GM18499 (cell line): ENCODE measurements around the gene TROAP.
"Not testable (repeated sequence)": the region's sequence is repeated elsewhere in the genome, so short reads cannot be mapped to it uniquely, and the experiment has no call there.

Source experiments
- ATAC-seq: cut with Tn5 transposase; IDR thresholded peaks from one replicate; pipeline ENCODE4 v1.9.1; 2021; ENCODE audit warnings: moderate number of reproducible peaks; ENCODE audit not compliant: insufficient read depth, unreplicated experiment

TROAP gene

GRCh38 chr12:49294086-49294803 lies 28.8 kb upstream of the TROAP start:
- ATAC-seq = no peak

DNA sequence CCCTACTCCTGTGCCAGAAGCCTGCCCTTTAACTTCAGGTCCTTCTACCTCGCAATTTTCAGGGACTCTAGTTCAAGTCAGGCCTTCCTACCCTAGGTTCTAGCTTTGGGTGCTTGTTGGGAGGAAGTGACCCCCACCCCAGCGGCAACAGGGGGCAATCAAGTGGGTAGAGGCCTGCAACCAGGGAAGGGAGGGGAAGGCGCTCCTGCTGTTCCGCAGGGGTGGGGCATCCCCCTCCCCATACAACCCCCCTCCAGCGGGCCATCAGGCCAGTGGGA lies 28.3 kb upstream of the TROAP start:
- ATAC-seq = no peak

- no peak for ATAC-seq
Observed at GRCh38 chr12:49295082-49295936, 27.7 kb upstream of the TROAP start, which contains the start of gene PRPH. Gene PRPH, plus strand, starts transcription at chr12:49295147. Its CDS starts 54 bp downstream, at chr12:49295201.

- ATAC-seq = no peak
Observed at GRCh38 chr12:49296034-49296835, 26.8 kb upstream of the TROAP start.

DNA sequence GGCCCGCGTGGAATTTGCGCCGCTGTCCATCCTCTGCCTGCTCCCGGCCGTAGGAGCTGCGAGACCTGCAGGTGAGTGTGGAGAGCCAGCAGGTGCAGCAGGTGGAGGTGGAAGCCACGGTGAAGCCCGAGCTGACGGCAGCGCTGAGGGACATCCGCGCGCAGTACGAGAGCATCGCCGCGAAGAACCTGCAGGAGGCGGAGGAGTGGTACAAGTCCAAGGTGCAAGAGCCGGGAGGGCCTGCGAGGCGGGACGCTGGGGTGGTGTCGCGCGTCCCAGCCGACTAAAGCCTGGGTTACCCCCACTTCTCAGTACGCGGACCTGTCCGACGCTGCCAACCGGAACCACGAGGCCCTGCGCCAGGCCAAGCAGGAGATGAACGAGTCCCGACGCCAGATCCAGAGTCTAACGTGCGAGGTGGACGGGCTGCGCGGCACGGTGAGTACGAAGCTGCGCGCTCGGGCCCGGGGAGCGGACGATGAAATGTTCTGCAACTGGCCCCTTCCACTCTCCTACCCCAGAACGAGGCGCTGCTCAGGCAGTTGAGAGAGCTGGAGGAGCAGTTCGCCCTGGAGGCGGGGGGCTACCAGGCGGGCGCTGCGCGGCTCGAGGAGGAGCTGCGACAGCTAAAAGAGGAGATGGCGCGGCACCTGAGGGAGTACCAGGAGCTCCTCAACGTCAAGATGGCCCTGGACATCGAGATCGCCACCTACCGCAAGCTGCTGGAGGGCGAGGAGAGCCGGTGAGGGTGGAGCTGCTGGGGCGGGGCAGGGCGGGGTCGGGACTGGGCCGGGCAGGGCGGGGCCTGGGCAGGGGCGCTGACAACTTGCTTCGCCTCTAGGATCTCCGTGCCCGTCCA lies 26.0 kb upstream of the TROAP start:
- no peak for ATAC-seq

DNA sequence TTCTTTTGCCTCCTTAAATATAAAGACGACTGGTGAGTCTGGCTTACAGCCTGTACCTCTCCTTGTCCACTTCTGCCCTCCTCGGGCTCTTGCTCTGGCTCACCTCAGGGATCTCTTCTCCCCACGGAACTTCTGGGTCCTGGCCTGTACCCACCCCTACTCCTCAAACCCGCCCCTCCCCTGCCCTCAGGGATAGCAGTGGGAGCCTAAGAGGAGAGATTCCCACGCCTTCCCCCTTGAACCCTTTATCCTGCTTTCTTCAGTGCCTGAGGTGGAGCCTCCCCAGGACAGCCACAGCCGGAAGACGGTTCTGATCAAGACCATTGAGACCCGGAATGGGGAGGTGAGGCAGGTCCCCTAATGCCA lies 25.4 kb upstream of the TROAP start:
- ATAC-seq = no peak

- ATAC-seq = no peak
Observed at GRCh38 chr12:49298160-49298559, 24.9 kb upstream of the TROAP start.

GRCh38 chr12:49301760-49302159 lies 21.3 kb upstream of the TROAP start:
- ATAC-seq = no peak

- no peak for ATAC-seq
Observed at GRCh38 chr12:49304161-49304560, 18.9 kb upstream of the TROAP start.

GRCh38 chr12:49305762-49306510 lies 17.1 kb upstream of the TROAP start:
- ATAC-seq = no peak

DNA sequence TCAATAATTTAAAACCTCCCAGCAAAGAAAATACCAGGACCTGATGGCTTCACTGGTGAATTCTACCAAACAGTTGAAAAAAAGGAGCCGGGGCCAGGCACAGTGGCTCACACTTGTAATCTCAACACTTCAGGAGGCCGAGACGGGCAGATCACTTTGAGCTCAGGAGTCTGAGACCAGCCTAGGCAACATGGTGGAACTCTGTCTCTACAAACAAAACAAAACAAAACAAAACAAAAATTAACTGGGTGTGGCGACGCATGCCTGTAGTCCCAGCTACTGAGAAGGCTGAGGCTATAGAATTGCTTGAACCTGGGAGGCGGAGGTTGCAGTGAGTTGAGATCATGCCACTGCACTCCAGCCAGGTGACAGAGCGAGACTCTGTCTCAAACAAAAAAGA lies 13.7 kb upstream of the TROAP start:
- no peak for ATAC-seq

- not testable (repeated sequence) for ATAC-seq
Observed at GRCh38 chr12:49310451-49311000, 12.5 kb upstream of the TROAP start.

- no peak for ATAC-seq
Observed at GRCh38 chr12:49314811-49315210, 8.2 kb upstream of the TROAP start.

GRCh38 chr12:49317118-49317517 lies 5.9 kb upstream of the TROAP start:
- not testable (repeated sequence) for ATAC-seq

DNA sequence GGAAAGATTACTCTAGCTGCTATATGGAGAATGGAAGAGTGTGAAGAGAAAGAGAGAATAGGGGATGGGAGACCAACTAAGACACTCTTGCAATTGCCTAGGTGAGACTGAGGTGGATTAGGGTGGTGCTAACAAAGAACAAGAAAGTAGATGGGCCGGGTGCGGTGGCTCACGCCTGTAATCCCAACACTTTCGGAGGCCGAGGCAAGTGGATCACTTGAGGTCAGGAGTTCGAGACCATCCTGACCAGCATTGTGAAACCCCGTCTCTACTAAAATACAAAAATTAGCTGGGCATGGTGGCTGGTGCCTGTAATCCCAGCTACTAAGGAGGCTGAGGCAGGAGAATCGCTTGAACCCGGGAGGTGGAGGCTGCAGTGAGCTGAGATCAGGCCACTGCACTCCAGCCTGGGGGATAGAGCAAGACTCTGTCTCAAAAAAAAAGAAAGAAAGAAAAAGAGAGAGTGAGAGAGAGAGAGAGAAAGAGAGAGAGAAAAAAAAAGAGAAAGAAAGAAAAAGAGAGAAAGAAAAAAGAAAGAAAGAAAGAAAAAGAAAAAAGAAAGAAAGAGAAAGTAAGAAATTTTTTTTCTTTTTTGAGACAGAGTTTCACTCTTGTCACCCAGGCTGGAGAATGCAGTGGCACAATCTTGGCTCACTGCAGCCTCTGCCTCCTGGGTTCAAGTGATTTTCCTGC lies 2.5 kb upstream of the TROAP start:
- ATAC-seq = not testable (repeated sequence)

DNA sequence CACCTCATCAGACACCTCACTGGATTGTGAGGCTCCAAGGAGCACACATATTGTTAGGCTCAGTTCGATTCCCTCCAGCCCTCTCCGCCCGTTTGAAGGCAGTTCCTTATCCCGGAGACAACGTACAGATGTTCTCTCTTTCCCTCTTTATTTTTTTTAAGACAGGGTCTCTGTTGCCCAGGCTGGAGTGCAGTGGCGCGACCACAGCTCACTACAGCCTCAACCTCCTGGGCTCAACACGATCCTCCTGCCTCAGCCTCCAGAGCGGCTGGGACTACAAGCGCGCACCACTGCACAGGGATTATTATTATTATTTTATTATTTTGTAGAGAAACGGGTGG lies 718 bp upstream of the TROAP start:
- no peak for ATAC-seq

- no peak for ATAC-seq
Observed at GRCh38 chr12:49323524-49324097, 556 bp downstream of the TROAP start.

- no peak for ATAC-seq
Observed at GRCh38 chr12:49325606-49326005, 2.6 kb downstream of the TROAP start.
